HG03575 (cell line): ENCODE data around the gene COPS7A.
"Not testable (repeated sequence)": the region's sequence is repeated elsewhere in the genome, so short reads cannot be mapped to it uniquely, and the experiment has no call there.

ENCODE experiments used
- ATAC-seq: cut with Tn5 transposase; IDR thresholded peaks from one replicate; pipeline ENCODE4 v1.9.1; 2021; ENCODE audit not compliant: unreplicated experiment, insufficient number of reproducible peaks, low FRiP score; ENCODE audit errors: extremely low read depth

The COPS7A gene

GRCh38 chr12:6743300-6743699 lies 19.5 kb downstream of the COPS7A start:
- not testable (repeated sequence) for ATAC-seq

GRCh38 chr12:6745741-6746525 lies 22.1 kb downstream of the COPS7A start:
- no peak for ATAC-seq

GRCh38 chr12:6747216-6747615 lies 23.4 kb downstream of the COPS7A start:
- no peak for ATAC-seq

GRCh38 chr12:6748761-6749160 lies 24.9 kb downstream of the COPS7A start:
- no peak for ATAC-seq

- ATAC-seq: no peak
Observed at GRCh38 chr12:6750506-6750905, 26.7 kb downstream of the COPS7A start.

GRCh38 chr12:6751767-6752166 lies 27.9 kb downstream of the COPS7A start:
- ATAC-seq: no peak

GRCh38 chr12:6752167-6752920 lies 28.5 kb downstream of the COPS7A start:
- no peak for ATAC-seq

- peak; percentile 61 for ATAC-seq
Observed at GRCh38 chr12:6752921-6753771, 29.3 kb downstream of the COPS7A start, which contains the start of gene MLF2. Gene MLF2, minus strand, starts transcription at chr12:6753141. Its CDS starts 807 bp downstream, at chr12:6752334.

- ATAC-seq: no peak
Observed at GRCh38 chr12:6753772-6754356, 30.0 kb downstream of the COPS7A start.

- no peak for ATAC-seq
Observed at GRCh38 chr12:6754411-6754810, 30.6 kb downstream of the COPS7A start.

- ATAC-seq: no peak
Observed at GRCh38 chr12:6757028-6757690, 33.3 kb downstream of the COPS7A start.

- no peak for ATAC-seq
Observed at GRCh38 chr12:6758506-6759095, 34.8 kb downstream of the COPS7A start.

- no peak for ATAC-seq
Observed at GRCh38 chr12:6759741-6760140, 35.9 kb downstream of the COPS7A start.

- no peak for ATAC-seq
Observed at GRCh38 chr12:6763380-6763779, 39.5 kb downstream of the COPS7A start.

- peak; percentile 61 for ATAC-seq
Observed at GRCh38 chr12:6764011-6764828, 40.4 kb downstream of the COPS7A start.

- ATAC-seq: no peak
Observed at GRCh38 chr12:6765048-6765633, 41.3 kb downstream of the COPS7A start.
